NCI-H524 (cell line): ENCODE measurements around the gene KLHL1.

ENCODE experiments used
- DNase-seq, 2 experiments: peaks; one replicate each; lab custom pipeline; 2025; lab: John Stamatoyannopoulos, UW

Gene KLHL1

DNA sequence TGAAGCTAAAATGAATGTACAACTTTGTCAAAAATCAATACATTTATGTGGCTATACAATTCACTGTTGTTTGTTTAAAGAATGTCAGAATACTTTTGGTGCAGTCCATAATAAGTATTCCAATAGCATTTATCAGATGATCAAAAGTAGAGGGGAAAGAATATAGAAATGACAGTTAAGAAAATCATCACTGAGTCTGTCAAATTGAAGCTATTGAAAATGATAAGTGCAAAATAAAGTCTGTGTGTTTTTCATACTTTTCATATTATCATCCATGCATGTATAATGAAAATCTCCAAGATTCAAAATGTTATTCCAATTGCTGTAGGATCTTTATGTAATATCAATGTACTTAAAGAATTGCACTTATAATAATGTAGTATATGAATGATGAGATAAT is 93.9 kb downstream of the KLHL1 start:
- DNase-seq = no peak

DNA sequence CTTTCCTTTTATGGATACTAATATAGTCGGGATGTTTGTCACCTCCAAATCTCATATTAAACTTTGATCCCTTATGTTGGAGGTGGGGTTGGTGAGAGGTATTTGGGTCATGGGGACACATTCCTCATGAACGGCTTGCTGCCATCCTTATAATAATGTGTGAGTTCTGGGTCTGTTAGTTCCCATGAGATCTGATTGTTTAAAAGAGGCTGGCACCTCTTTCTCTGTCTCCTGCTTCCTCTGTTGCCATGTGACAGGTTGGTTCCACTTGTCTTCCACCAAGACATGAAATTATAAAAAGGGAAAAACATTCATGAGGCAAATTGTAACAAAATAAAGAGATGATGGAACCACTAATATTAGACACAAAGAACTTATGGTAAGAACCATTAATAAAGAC is 108.4 kb downstream of the KLHL1 start:
- no peak for DNase-seq

DNA sequence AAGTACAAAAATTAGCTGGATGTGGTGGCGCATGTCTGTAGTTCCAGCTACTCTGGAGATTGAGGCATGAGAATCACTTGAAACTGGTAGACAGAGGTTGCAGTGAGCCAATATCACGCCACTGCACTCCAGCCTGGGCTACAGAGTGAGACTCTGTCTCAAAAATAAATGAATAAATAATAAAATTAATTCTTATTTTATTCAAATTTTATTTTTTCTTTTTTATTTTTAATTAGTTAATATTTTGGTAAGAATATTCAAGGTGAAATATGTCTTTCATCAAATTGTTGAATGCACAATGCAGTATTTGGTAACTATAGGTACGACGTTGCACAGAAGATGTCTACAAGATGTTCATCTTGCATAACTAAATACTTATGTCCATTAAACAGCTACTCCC is 111.2 kb downstream of the KLHL1 start:
- no peak for DNase-seq

- no peak for DNase-seq
Observed at GRCh38 chr13:69980799-69981198, 127.5 kb downstream of the KLHL1 start.

DNA sequence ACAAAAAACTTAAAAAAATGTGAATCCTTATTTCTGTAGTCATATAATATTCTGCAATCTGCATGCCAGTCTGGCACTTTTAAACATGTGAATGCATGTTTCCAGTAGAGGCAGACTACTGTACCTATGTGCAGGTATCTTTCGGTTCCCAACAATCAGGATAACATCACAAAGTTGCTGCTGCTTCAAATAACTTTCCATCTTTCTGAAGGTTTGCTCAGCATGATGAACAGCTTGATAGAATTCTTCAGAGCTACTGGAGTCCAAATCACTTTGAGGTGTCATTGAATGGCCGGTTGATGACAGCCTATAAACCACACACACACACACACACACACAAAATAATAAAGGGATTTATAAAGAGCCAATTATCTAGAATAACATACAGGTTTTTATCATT is 132.8 kb downstream of the KLHL1 start:
- no peak for DNase-seq

DNA sequence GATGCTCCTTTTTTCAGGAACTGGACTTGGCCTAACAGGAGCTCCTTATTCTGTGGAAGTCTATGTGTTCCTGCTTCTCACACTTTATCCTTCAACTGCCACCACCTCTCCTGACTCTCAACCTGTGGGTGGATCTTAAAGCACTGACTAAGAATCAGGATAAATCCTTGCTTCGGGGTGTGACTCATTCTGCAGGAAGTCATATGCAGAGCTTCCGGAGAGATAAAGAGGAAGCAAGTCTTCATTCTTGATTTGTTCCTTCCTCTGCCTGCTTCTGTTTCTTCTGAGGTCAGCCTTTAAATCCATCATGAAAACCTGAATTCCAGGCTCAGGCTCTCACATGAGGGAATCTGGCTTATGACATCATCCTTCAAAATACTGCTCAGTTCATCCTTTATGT is 137.7 kb downstream of the KLHL1 start:
- DNase-seq = no peak

GRCh38 chr13:69959046-69959445 is 149.2 kb downstream of the KLHL1 start:
- no peak for DNase-seq

- DNase-seq = no peak
Observed at GRCh38 chr13:69956839-69957238, 151.4 kb downstream of the KLHL1 start.

DNA sequence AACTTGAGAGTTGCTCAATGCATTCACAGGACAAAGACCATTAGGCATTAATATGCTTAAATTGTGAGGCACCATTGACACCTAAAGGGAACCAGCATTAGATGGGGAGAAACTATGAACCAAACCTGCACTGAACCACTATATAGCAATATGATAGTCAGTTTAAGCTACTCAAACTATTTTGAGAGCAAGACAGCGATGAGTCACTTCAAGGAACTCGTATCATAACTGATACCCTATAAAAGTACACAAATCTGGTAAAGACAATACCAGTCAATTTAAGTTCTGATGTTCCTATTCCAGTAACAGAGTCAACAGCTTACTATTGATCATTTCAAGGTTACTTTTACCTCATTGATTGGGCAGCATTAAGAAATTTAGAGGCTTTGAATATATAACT is 151.9 kb downstream of the KLHL1 start:
- no peak for DNase-seq

DNA sequence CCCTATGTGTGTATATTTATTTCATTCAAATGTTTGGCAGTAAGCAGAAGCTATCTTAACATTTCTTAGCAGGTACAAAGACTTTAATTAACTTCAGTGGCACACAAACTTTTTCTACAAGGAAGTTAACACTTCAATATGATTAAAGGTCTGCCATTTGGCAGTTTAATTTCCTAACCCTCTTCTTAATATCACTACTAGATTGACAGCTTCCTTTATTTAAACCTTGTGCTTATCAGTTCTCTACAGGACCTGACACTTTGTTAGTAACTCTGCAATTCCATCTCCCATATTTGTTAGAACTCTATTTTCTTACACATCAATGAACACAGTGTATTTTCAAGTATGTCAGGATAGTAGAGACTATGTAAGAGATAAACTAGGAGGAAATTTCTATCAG is 153.0 kb downstream of the KLHL1 start:
- no peak for DNase-seq

DNA sequence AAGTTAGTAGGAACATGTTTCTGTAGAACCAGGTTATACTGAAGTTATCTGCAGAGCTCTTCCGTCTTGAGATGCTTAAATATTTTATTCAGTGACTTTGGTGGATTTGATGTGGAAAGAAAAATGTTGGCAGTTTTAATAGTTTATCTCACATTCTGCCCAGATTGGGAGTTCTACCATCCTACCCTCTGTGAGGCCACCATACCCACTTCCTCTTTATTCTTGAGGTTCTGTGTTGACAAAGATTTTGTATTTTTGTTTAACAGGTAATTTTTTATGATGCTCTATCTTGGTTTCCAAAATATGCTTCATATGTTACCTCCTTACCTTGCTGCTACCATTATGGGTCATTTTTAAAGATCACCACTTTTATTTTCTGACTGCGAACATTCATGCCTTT is 156.8 kb downstream of the KLHL1 start:
- no peak for DNase-seq

- no peak for DNase-seq
Observed at GRCh38 chr13:69950160-69950559, 158.1 kb downstream of the KLHL1 start.

DNA sequence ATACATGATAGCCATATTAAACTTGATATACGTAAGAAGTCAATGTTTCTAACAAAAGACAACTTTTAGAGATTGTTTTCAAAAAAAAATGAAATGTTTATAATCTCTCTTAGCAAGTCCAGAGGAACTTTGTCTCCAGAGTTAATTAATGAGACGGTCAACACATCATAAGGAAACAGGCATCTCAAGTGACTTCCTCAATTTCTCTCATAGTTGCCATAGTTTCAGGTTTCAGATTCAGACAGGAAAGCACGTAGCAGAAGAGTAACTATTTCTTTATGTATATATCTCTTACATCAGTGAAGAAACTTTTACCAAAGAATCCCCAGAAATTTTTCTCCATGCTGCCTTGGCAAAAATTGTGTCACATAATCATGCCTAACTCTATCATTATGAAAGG is 160.2 kb downstream of the KLHL1 start:
- DNase-seq = no peak

- no peak for DNase-seq
Observed at GRCh38 chr13:69947582-69947981, 160.7 kb downstream of the KLHL1 start.

- no peak for DNase-seq
Observed at GRCh38 chr13:69946511-69946910, 161.7 kb downstream of the KLHL1 start.

DNA sequence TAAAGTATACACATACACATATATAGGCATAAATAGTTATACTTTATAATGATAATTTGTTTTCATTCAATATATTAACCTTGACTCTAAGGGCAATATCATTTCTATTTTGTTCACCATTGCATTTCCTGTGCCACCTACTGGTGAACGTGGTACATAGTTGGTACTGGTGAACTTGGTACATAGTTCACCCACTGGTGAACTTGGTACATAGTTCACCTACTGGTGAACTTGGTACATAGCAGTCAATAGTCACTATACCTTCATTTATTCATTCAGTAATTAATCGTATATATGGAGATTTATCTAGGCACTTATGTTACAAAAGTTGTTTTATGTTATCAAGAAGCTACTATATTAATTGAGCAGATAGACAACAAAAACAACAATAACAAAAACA is 173.2 kb downstream of the KLHL1 start:
- peak in 1 of 2 experiments; percentile 25 for DNase-seq

GRCh38 chr13:69928262-69928661 is 180.0 kb downstream of the KLHL1 start:
- DNase-seq = no peak

DNA sequence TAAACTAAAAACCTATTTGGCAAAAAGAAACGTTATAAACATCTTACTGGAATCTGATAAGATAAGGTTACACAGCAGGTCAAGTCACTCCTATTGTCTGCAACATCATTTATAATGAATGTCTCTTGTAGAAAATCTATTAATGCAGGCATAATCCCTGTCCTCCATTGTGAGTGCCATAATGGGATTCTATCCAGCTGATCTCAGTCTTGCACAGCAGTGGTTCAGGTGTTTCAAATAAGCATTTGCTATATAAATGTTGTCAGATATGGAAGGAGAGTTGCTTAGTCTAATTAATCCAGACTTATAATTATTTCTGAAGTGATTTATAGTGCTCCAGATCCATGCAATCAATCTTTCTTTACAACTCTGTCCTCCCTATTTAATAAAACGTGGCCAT is 187.1 kb downstream of the KLHL1 start:
- peak in 1 of 2 experiments; percentile 18 for DNase-seq

DNA sequence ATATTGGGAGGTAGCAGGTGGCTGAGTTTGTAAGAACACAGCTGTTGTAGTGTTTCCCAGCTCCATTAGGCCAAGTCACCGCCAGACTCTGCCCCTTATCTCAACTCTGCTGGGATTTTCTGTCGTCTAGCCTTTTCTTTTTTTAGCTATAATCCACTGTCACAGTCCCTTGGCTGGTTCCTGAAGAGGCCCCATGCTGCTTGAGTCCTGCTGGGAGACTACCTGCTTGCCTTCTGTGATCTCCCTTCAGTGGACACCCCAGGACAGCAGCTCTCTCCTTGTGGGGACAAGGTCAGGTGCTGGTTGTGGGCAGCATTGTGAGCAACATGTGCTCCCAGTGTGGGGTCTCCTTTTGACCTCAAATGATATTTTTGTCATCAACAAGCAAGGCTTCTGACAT is 195.6 kb downstream of the KLHL1 start:
- DNase-seq = peak; percentile 80 to 85

DNA sequence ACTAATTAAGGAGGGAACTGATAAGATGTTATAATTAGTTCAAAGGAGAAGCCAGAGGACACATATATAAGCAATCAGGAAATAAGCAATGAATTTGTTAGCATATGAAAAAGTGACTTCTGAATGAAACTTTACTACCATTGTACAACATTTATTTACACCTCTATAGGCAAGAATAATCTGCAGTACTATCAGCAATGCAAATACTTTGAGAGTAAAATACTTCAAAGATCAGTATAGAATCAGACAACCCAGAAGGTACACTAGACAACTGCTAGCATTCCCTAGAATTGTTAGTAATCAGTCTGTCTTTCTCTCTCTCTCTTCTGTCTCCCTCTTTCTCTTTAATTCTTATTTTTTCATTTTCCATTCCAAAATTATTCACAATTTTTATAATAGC is 197.5 kb downstream of the KLHL1 start:
- no peak for DNase-seq

- no peak for DNase-seq
Observed at GRCh38 chr13:69904784-69905183, 203.5 kb downstream of the KLHL1 start.

GRCh38 chr13:69903081-69903480 is 205.2 kb downstream of the KLHL1 start:
- no peak for DNase-seq

DNA sequence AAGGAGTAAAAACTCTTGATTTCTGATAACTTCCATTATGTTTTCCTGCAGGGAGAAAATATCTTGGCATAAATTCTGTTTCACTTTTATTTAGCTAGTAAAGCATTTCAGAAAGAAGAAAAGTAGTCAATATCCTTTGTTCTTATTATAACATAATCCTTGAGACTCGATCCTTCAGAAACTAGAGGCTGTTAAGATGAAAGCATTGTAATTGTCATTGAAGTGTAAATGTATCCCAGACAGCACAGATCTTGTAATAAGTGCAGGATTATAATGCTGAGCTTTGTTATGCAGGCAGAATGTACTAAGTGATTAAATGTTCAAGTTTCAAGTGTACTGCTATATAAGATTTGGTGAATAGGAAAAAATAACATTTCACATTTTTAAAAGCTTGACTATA is 225.8 kb downstream of the KLHL1 start:
- peak in 1 of 2 experiments; percentile 32 for DNase-seq

DNA sequence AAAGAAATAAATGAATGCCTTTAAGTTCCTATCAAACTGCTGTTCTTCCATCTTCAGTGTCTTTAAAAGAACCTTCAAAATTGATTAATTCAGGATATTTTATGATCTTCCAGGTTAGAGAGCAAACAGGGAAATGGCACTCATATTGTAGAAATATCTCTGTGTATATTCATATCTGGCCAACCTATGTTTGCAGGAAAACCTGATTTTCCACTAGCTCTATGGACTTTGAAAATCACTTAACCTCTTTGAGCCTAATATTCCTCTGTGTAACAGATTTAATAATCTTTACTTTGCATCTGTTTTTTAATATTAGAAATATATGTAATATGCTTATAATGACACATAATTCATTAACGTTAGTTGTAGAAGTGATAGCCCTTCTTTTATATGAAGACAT is 228.3 kb downstream of the KLHL1 start:
- no peak for DNase-seq
